ENCODE results near the gene TMC1.

DNA sequence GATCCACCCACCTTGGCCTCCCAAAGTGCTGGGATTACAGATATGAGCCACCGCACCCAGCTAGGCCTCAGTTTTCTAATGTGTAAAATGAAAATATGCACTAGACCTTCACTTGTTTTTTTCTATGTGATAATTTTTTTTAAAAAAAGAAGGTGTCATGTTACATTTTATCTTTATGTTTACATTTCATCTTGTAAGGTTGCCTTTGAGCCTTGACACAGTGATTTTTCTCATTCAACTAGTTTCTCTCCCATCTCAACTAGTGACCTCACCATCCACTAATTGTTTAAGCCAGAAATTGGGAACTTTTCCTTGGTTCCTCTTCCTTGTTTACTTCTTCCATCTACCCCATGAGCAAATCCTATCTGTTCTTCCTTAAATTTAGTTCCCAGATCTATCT lies 21.5 kb downstream of the TMC1 start:
- TF ChIP-seq CTCF (IDR thresholded peaks at IDR 0.05) (no peak), POLR2A (IDR thresholded peaks at IDR 0.05) (no peak), EP300 (IDR thresholded peaks at IDR 0.05; ENCODE audit: low read depth) (no peak)

Data from transverse colon (tissue), 3 donors.